HL-60/S4 treated with retinoic acid at 250 ng/mL for 4 days and 3 days (cell line): ENCODE data around the gene ZNF213.
"Not testable (repeated sequence)": the region's sequence is repeated elsewhere in the genome, so short reads cannot be mapped to it uniquely, and the experiment has no call there.

Experiments
- in situ Hi-C: fragments of 300-500 bp; cut with MboI; formaldehyde crosslinking; loops from 2 replicates; pipeline ENCODE4 v1.7.0; 2022; ENCODE audit warnings: low sequenced_read_pairs

Gene ZNF213

GRCh38 chr16:3129137-3130131 lies 5.4 kb upstream of the ZNF213 start:
- in situ Hi-C loops = no loop called here

- in situ Hi-C loops = no loop called here
Measured at GRCh38 chr16:3131755-3132377, 3.0 kb upstream of the ZNF213 start.

- in situ Hi-C loops = no loop called here
Measured at GRCh38 chr16:3133844-3134243, 985 bp upstream of the ZNF213 start.

- in situ Hi-C loops = no loop called here
Measured at GRCh38 chr16:3135126-3135715, 392 bp downstream of the ZNF213 start.

- in situ Hi-C loops = no loop called here
Measured at GRCh38 chr16:3137267-3137666, 2.4 kb downstream of the ZNF213 start.

- in situ Hi-C loops = no loop called here
Measured at GRCh38 chr16:3138342-3138741, 3.5 kb downstream of the ZNF213 start.

- in situ Hi-C loops = no loop called here
Measured at GRCh38 chr16:3138823-3139426, 4.1 kb downstream of the ZNF213 start.

- in situ Hi-C loops = not testable (repeated sequence)
Measured at GRCh38 chr16:3139561-3139960, 4.7 kb downstream of the ZNF213 start.

GRCh38 chr16:3140603-3141427 lies 6.0 kb downstream of the ZNF213 start:
- in situ Hi-C loops = no loop called here

- in situ Hi-C loops = no loop called here
Measured at GRCh38 chr16:3141781-3142311, 7.0 kb downstream of the ZNF213 start.

GRCh38 chr16:3142327-3142726 lies 7.5 kb downstream of the ZNF213 start:
- in situ Hi-C loops = no loop called here

- in situ Hi-C loops = no loop called here
Measured at GRCh38 chr16:3142770-3143169, 7.9 kb downstream of the ZNF213 start.

GRCh38 chr16:3143189-3143588 lies 8.4 kb downstream of the ZNF213 start:
- in situ Hi-C loops = no loop called here

- in situ Hi-C loops = no loop called here
Measured at GRCh38 chr16:3143598-3144320, 8.9 kb downstream of the ZNF213 start.

GRCh38 chr16:3144321-3144983 lies 9.6 kb downstream of the ZNF213 start:
- in situ Hi-C loops = no loop called here

GRCh38 chr16:3145151-3145550 lies 10.3 kb downstream of the ZNF213 start:
- in situ Hi-C loops = no loop called here

GRCh38 chr16:3145660-3146059 lies 10.8 kb downstream of the ZNF213 start:
- in situ Hi-C loops = no loop called here

GRCh38 chr16:3147046-3147756 lies 12.4 kb downstream of the ZNF213 start:
- in situ Hi-C loops = no loop called here
